Gastrocnemius medialis (tissue), 4 donors: ENCODE data around the gene BRF1.

Source experiments
- POLR2A ChIP-seq, 2 donors: fragments of 450-650 bp; IDR thresholded peaks; one replicate each; pipeline ENCODE4 v1.6.1; 2017; ENCODE audit warnings: antibody characterized with exemption in 2 of 2, mild to moderate bottlenecking in 2 of 2, moderate library complexity in 2 of 2
- TF ChIP-seq, protein P1 (sequence below), 5 experiments: fragments of 450-650 bp in 3 of 5; fragments of 200-600 bp in 2 of 5; sonication (generic) in 2 of 5; IDR thresholded peaks in 4 of 5; conservative IDR thresholded peaks in 1 of 5; 1 replicate in 4 of 5; 2 replicates in 1 of 5; pipeline ENCODE4 v1.5.1; 2016 to 2019; ENCODE audit warnings: antibody characterized with exemption in 5 of 5, mild to moderate bottlenecking in 3 of 5, moderate library complexity in 3 of 5

GRCh38 chr14:105273062-105273461 is 27.7 kb downstream of the BRF1 start:
- TF ChIP-seq, protein P1, sequence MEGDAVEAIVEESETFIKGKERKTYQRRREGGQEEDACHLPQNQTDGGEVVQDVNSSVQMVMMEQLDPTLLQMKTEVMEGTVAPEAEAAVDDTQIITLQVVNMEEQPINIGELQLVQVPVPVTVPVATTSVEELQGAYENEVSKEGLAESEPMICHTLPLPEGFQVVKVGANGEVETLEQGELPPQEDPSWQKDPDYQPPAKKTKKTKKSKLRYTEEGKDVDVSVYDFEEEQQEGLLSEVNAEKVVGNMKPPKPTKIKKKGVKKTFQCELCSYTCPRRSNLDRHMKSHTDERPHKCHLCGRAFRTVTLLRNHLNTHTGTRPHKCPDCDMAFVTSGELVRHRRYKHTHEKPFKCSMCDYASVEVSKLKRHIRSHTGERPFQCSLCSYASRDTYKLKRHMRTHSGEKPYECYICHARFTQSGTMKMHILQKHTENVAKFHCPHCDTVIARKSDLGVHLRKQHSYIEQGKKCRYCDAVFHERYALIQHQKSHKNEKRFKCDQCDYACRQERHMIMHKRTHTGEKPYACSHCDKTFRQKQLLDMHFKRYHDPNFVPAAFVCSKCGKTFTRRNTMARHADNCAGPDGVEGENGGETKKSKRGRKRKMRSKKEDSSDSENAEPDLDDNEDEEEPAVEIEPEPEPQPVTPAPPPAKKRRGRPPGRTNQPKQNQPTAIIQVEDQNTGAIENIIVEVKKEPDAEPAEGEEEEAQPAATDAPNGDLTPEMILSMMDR (IDR thresholded peaks at IDR 0.05 in 4 of 5, conservative IDR thresholded peaks at IDR 0.05 in 1 of 5) = no peak
- no peak for TF ChIP-seq POLR2A (IDR thresholded peaks at IDR 0.05)
